ENCODE data around the gene SYNGR3. TPM values are rescaled to one million over a fixed set of nuclear protein-coding genes. Genes with fewer than 3 reads are reported as not detected.

SYNGR3 gene
- total RNA-seq, 1 experiment from 2014 or later = 11.9 TPM

- H3K4me3 Mint-ChIP-seq = peak overlapping the region in 1 of 2 experiments; percentile 68; a peak in 3 of 5 replicates
- H3K18ac ChIP-seq (ENCODE audit: insufficient read length, low read depth, low read length) = peak overlapping the region; percentile 85
- peaks cover 16 to 20% of the 10 kb centered on the region in 2 experiments for H3K4me1 Mint-ChIP-seq
- no peak overlapping the region for H2BK12ac ChIP-seq (ENCODE audit: insufficient read length, low read depth, low read length)
- H3K4me1 ChIP-seq (ENCODE audit: insufficient read depth, low read length) = no peaks in the 10 kb centered on the region; the same call in 1 of the 2 replicates
- no peak overlapping the region for H4K91ac ChIP-seq (ENCODE audit: insufficient read length, low read depth, low read length)
- no peaks in the 10 kb centered on the region; a peak in 1 of 5 replicates for H3K9me3 Mint-ChIP-seq
- no peak overlapping the region for H3K23ac ChIP-seq (ENCODE audit: insufficient read length, low read depth, low read length)
- peaks cover 18% of the 10 kb centered on the region for H3K23me2 ChIP-seq (ENCODE audit: insufficient read length, low read depth, low read length, poor library complexity, severe bottlenecking)
- H3K27me3 Mint-ChIP-seq (ENCODE audit: low read depth) = peaks cover 39% of the 10 kb centered on the region
- H3K27ac Mint-ChIP-seq = no peak overlapping the region
- H3K27me3 ChIP-seq (ENCODE audit: insufficient read depth, low read length) = peaks cover 15% of the 10 kb centered on the region; the same call in 1 of the 2 replicates
- H3K79me2 ChIP-seq (ENCODE audit: insufficient read depth, low read length) = no peaks in the 10 kb centered on the region
- DNase-seq = peak; percentile 83
- H3K9me3 ChIP-seq (ENCODE audit: control insufficient read depth, low read depth, low read length) = no peaks in the 10 kb centered on the region
- no CpG with 5 or more reads among the region's 50 CpGs for WGBS (ENCODE audit: extremely low coverage, insufficient read length, low lambda C conversion rate)
- no peak overlapping the region for H2AFZ ChIP-seq (ENCODE audit: low read length)
- H3K4ac ChIP-seq (ENCODE audit: low read depth, low read length) = no peak overlapping the region; the same call in 1 of the 2 replicates
- no peak overlapping the region for H2BK5ac ChIP-seq (ENCODE audit: insufficient read length, low read length)
- H3K4me2 ChIP-seq (ENCODE audit: insufficient read depth, insufficient read length, low read length) = peak overlapping the region; percentile 35
- no peak overlapping the region for H2BK20ac ChIP-seq (ENCODE audit: low read depth, low read length, poor library complexity, severe bottlenecking)
- H3T11ph ChIP-seq (ENCODE audit: low read length) = no peak overlapping the region
- H2AK5ac ChIP-seq (ENCODE audit: insufficient read length, low read length) = no peak overlapping the region
- H4K5ac ChIP-seq (ENCODE audit: insufficient read length, low read depth, low read length) = no peak overlapping the region
- peak overlapping the region; percentile 82 for H3K14ac ChIP-seq (ENCODE audit: insufficient read depth, low read length)
- no peak overlapping the region for H3K9ac ChIP-seq (ENCODE audit: extremely low read depth, insufficient read length, low read length)
- H3K56ac ChIP-seq (ENCODE audit: insufficient read length, low read depth, low read length) = no peak overlapping the region
- no peak overlapping the region for H2BK15ac ChIP-seq (ENCODE audit: low read depth, low read length)
- no peaks in the 10 kb centered on the region for H4K20me1 ChIP-seq (ENCODE audit: control insufficient read depth, insufficient read depth, insufficient read length)
- H3K27ac ChIP-seq (ENCODE audit: insufficient read length, low read depth, low read length) = no peak overlapping the region
- H3K36me3 Mint-ChIP-seq (ENCODE audit: insufficient read depth in 1 of 3, low read depth in 3 of 3) = peaks cover 0 to 8% (median 7%) of the 10 kb centered on the region in 3 experiments; a peak in 4 of 7 replicates
- H3K79me1 ChIP-seq (ENCODE audit: insufficient read depth, low read depth, low read length, poor library complexity, severe bottlenecking) = no peaks in the 10 kb centered on the region
- TF ChIP-seq CTCF (conservative IDR thresholded peaks at IDR 0.05) = no peak
- no peak overlapping the region for H4K8ac ChIP-seq (replicated peaks; ENCODE audit: insufficient read length, low read depth, low read length)
- no peak overlapping the region for H2BK120ac ChIP-seq (ENCODE audit: low read depth, low read length, poor library complexity, severe bottlenecking)
Measured at GRCh38 chr16:1992704-1993317, 3.0 kb downstream of the SYNGR3 start.
